Measurements from ENCODE around the gene ESRRA. TPM values are rescaled to one million over a fixed set of nuclear protein-coding genes. Genes with fewer than 3 reads are reported as not detected.

The ESRRA gene
- polyA plus RNA-seq, 3 donors = 16.6 to 30.5 (median 26.3) TPM

- no peak for DNase-seq (ENCODE audit: extremely low read depth in 1 of 11, low read depth in 9 of 11, low spot score in 4 of 11)
Observed at GRCh38 chr11:64286801-64287159, 18.5 kb upstream of the ESRRA start.

DNA sequence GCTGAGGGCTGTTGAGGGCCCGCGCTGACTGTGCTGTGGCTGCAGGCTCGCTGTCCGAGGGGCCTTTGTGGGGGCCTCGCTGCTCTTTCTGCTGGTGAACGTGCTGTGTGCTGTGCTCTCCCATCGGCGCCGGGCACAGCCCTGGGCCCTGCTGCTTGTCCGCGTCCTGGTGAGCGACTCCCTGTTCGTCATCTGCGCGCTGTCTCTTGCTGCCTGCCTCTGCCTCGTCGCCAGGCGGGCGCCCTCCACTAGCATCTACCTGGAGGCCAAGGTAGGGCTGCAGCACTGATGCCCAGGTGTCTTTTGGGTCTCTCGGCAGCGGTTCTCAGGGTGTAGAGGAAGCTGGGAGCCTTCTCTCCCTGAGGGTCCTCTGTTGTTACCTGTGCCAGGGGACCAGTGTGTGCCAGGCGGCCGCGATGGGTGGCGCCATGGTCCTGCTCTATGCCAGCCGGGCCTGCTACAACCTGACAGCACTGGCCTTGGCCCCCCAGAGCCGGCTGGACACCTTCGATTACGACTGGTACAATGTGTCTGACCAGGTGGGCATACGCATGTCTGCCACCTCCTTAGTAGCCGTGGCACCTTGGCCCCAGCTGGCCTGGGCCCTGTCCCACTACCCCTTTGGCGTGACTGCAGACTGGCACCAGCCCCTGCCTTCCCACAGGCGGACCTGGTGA lies 17.5 kb upstream of the ESRRA start:
- DNase-seq (ENCODE audit: extremely low read depth in 1 of 11, low read depth in 9 of 11, low spot score in 4 of 11) = no peak

DNA sequence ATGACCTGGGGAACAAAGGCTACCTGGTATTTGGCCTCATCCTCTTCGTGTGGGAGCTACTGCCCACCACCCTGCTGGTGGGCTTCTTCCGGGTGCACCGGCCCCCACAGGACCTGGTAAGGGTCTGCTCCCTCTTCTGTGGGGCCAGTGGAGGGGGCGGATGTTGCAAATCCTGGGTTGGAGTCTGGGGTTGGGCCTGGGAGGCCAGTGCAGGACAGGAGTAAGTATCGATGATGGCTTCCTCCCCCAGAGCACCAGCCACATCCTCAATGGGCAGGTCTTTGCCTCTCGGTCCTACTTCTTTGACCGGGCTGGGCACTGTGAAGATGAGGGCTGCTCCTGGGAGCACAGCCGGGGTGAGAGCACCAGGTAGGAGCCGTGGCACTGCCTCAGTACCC lies 17.0 kb upstream of the ESRRA start:
- DNase-seq (ENCODE audit: extremely low read depth in 1 of 11, low read depth in 9 of 11, low spot score in 4 of 11) = no peak

- no peak for DNase-seq (ENCODE audit: extremely low read depth in 1 of 11, low read depth in 9 of 11, low spot score in 4 of 11)
Observed at GRCh38 chr11:64289002-64289564, 16.2 kb upstream of the ESRRA start.

GRCh38 chr11:64290352-64291261 lies 14.7 kb upstream of the ESRRA start:
- no peak for DNase-seq (ENCODE audit: extremely low read depth in 1 of 11, low read depth in 9 of 11, low spot score in 4 of 11)

- DNase-seq (ENCODE audit: extremely low read depth in 1 of 11, low read depth in 9 of 11, low spot score in 4 of 11) = no peak
Observed at GRCh38 chr11:64291262-64291751, 14.0 kb upstream of the ESRRA start, which contains the start of gene KCNK4. Gene KCNK4, plus strand, starts transcription at chr11:64291302. Its CDS starts 1,717 bp downstream, at chr11:64293019.

- DNase-seq (ENCODE audit: extremely low read depth in 1 of 11, low read depth in 9 of 11, low spot score in 4 of 11) = no peak
Observed at GRCh38 chr11:64291752-64292459, 13.4 kb upstream of the ESRRA start.

GRCh38 chr11:64292460-64293254 lies 12.7 kb upstream of the ESRRA start:
- no peak for DNase-seq (ENCODE audit: extremely low read depth in 1 of 11, low read depth in 9 of 11, low spot score in 4 of 11)

DNA sequence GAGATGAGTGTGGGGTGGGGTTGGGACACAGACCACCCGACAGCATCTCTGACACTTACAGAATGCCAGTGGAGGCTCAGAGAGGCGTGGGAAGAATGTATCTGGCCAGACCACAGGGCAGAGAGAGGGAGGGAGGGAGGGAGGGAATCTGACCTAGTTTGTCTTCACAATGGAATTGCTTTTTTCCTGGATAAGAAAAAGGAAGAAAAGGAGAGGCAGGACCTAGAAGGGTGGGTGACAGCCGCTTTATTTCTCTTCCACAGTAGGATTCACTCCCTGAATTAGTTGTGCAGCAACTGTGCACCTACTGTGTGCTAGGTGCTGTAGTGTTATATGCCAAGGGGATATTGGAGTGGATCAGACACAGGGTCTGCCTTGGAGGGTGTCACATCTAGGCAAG lies 10.6 kb upstream of the ESRRA start:
- DNase-seq (ENCODE audit: extremely low read depth in 1 of 11, low read depth in 9 of 11, low spot score in 4 of 11) = no peak

DNA sequence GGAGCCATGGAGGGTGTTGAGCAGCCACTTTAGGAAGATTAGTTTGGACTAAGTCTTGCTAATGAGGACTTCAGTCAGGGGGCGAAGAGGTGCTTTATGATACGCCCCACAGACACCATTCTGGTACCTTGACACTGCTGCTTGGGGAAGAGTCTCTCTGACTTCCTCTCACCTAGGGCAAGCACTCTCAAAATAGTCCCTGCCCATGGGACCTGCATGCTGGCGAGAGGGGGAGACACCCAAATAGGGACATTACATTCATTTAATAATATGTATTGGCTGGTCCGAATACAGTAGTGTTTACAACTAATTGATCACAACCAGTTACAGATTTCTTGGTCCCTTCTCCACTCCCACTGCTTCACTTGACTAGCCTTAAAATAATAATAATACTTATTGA lies 9.6 kb upstream of the ESRRA start:
- DNase-seq (ENCODE audit: extremely low read depth in 1 of 11, low read depth in 9 of 11, low spot score in 4 of 11) = no peak

GRCh38 chr11:64296236-64296635 lies 9.1 kb upstream of the ESRRA start:
- DNase-seq (ENCODE audit: extremely low read depth in 1 of 11, low read depth in 9 of 11, low spot score in 4 of 11) = no peak

DNA sequence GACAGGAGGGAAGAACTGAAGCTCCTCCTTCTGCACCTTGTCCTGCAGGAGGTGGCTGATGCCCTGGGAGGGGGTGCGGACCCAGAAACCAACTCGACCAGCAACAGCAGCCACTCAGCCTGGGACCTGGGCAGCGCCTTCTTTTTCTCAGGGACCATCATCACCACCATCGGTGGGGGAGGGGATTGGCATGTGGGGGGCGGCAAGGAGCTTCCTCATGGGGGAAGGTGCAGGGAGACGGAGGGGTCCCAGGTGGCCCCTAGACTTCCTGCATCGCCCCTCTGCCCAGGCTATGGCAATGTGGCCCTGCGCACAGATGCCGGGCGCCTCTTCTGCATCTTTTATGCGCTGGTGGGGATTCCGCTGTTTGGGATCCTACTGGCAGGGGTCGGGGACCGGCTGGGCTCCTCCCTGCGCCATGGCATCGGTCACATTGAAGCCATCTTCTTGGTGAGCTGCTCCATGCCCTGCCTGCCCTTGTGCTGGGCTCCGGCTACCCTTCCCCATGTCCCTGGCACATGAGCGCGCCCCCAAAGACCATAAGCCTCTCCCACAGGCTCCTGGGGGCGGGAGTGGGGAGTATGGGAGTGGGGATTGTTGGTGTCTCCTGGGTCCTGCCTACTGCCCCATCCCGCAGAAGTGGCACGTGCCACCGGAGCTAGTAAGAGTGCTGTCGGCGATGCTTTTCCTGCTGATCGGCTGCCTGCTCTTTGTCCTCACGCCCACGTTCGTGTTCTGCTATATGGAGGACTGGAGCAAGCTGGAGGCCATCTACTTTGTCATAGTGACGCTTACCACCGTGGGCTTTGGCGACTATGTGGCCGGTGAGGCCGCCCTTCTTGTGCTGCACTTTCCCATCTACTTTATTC lies 8.3 kb upstream of the ESRRA start:
- DNase-seq (ENCODE audit: extremely low read depth in 1 of 11, low read depth in 9 of 11, low spot score in 4 of 11) = no peak

DNA sequence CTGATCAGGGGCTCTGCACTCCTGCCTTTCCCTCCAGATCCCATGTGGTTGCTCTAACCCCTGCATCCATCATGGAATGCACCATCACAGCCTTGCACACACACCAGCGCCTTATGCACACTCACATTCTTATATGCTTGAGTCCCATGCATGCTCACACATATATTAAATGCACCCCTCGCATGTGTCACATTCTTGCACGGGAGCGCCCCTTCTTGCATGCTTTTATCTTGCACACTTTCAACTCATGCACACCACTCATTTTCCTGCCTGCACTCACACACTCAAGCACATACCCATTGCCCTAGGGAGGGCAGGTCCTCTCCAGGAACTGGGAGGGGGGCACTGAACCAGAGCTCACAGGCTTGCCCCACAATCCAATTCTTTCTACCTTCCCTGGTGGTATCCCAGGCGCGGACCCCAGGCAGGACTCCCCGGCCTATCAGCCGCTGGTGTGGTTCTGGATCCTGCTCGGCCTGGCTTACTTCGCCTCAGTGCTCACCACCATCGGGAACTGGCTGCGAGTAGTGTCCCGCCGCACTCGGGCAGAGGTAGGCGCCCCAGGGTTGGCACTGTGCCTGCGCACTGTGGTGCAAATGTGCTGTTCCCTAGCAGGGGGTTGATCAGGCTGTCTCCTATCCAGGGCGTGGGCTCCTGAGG lies 7.5 kb upstream of the ESRRA start:
- no peak for DNase-seq (ENCODE audit: extremely low read depth in 1 of 11, low read depth in 9 of 11, low spot score in 4 of 11)

DNA sequence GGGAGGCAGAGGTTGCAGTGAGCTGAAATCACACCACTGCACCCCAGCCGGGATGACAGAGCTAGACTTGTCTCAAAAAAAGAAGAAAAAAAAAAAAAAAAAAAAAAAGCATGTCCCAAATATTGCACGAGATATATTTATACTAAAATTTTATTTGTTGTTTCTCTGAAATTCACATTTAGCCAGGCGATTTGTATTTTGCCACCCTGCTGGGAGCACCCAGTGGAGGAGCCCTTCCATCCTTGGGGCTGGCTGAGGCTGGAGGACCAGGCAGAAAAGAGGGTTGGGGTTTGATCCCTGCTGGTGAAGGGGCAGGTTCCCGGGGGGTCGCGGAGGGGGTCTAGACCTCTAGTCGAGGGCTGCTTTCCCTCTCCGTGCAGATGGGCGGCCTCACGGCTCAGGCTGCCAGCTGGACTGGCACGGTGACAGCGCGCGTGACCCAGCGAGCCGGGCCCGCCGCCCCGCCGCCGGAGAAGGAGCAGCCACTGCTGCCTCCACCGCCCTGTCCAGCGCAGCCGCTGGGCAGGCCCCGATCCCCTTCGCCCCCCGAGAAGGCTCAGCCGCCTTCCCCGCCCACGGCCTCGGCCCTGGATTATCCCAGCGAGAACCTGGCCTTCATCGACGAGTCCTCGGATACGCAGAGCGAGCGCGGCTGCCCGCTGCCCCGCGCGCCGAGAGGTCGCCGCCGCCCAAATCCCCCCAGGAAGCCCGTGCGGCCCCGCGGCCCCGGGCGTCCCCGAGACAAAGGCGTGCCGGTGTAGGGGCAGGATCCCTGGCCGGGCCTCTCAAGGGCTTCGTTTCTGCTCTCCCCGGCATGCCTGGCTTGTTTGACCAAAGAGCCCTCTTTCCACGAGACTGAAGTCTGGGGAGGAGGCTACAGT lies 6.1 kb upstream of the ESRRA start:
- no peak for DNase-seq (ENCODE audit: extremely low read depth in 1 of 11, low read depth in 9 of 11, low spot score in 4 of 11)

GRCh38 chr11:64299847-64300648 lies 5.3 kb upstream of the ESRRA start, which contains the start of gene CATSPERZ:
Gene CATSPERZ, plus strand, starts transcription at chr11:64300358. Its CDS starts 53 bp downstream, at chr11:64300411.
- no peak for DNase-seq (ENCODE audit: extremely low read depth in 1 of 11, low read depth in 9 of 11, low spot score in 4 of 11)
